WTC11 (cell line): ENCODE data around the gene EPN2. TPM values are rescaled to one million over a fixed set of nuclear protein-coding genes. Genes with fewer than 3 reads are reported as not detected.

Experiments
- ATAC-seq: fragments of 200-7000 bp; cut with Tn5 transposase; 2 replicates; pipeline ENCODE4 v1.10.0; 2021; ENCODE audit warnings: mild to moderate bottlenecking, moderate library complexity
- CTCF ChIA-PET: fragments of 300-600 bp; sonication (Branson Sonifier 250); formaldehyde crosslinking; loops from one replicate; lab custom pipeline; 2021; ENCODE audit warnings: antibody characterized with exemption; lab: Charles Lee
- POLR2A ChIA-PET: fragments of 350-600 bp; sonication (Branson Sonifier 250); formaldehyde crosslinking; loops from one replicate; lab custom pipeline; 2021; ENCODE audit warnings: antibody characterized with exemption; lab: Charles Lee
- DNase-seq: peaks from one replicate; pipeline ENCODE4 v3.0.0; 2021; ENCODE audit warnings: low spot score
- H3K27ac Mint-ChIP-seq: 2 replicates; pipeline ENCODE4 v1.8.0; 2021; ENCODE audit warnings: mixed read lengths
- H3K27me3 Mint-ChIP-seq: 2 replicates; pipeline ENCODE4 v1.8.0; 2021; ENCODE audit warnings: low read depth, mild to moderate bottlenecking, moderate library complexity, mixed read lengths
- H3K36me3 Mint-ChIP-seq: 2 replicates; pipeline ENCODE4 v1.8.0; 2021; ENCODE audit warnings: mixed read lengths
- H3K4me1 Mint-ChIP-seq: 2 replicates; pipeline ENCODE4 v1.8.0; 2022; ENCODE audit warnings: mixed read lengths
- H3K4me3 Mint-ChIP-seq: 2 replicates; pipeline ENCODE4 v1.8.0; 2021; ENCODE audit warnings: mild to moderate bottlenecking, moderate library complexity, mixed read lengths
- H3K9me3 Mint-ChIP-seq: 2 replicates; pipeline ENCODE4 v1.8.0; 2021; ENCODE audit warnings: mixed read lengths
- AR ChIP-seq: fragments of 250-450 bp; sonication (Bioruptor Pico); IDR thresholded peaks from 2 replicates; pipeline ENCODE4 v1.9.0; 2021; ENCODE audit warnings: mild to moderate bottlenecking
- CDX4 ChIP-seq: fragments of 250-450 bp; sonication (Bioruptor Pico); IDR thresholded peaks from 2 replicates; pipeline ENCODE4 v1.9.0; 2021; ENCODE audit warnings: moderate library complexity, mild to moderate bottlenecking, inconsistent platforms, borderline replicate concordance
- CREB1 ChIP-seq: sonication (generic); formaldehyde crosslinking; IDR thresholded peaks from 2 replicates; pipeline ENCODE4 v1.8.0; 2023; ENCODE audit warnings: mild to moderate bottlenecking, missing genetic modification reagents
- CREM ChIP-seq: sonication (generic); formaldehyde crosslinking; IDR thresholded peaks from 2 replicates; pipeline ENCODE4 v1.8.1; 2022; ENCODE audit warnings: mild to moderate bottlenecking, missing genetic modification reagents, moderate library complexity
- E2F1 ChIP-seq: sonication (generic); formaldehyde crosslinking; IDR thresholded peaks from 2 replicates; pipeline ENCODE4 v1.8.0; 2022; ENCODE audit warnings: mild to moderate bottlenecking, missing genetic modification reagents
- EMX1 ChIP-seq: fragments of 250-450 bp; sonication (Bioruptor Pico); IDR thresholded peaks from 2 replicates; pipeline ENCODE4 v1.8.0; 2021; ENCODE audit warnings: mild to moderate bottlenecking
- ERG ChIP-seq: fragments of 250-450 bp; sonication (Bioruptor Pico); IDR thresholded peaks from 2 replicates; pipeline ENCODE4 v1.8.0; 2021; ENCODE audit warnings: mild to moderate bottlenecking
- FOXK1 ChIP-seq: sonication (generic); formaldehyde crosslinking; IDR thresholded peaks from 2 replicates; pipeline ENCODE4 v1.8.0; 2022; ENCODE audit warnings: mild to moderate bottlenecking, moderate library complexity, missing genetic modification reagents
- FOXP1 ChIP-seq: sonication (generic); formaldehyde crosslinking; IDR thresholded peaks from 2 replicates; pipeline ENCODE4 v1.8.0; 2022; ENCODE audit warnings: missing genetic modification reagents, mild to moderate bottlenecking, moderate library complexity, borderline replicate concordance
- GRHL2 ChIP-seq: fragments of 250-450 bp; sonication (Bioruptor Pico); IDR thresholded peaks from 2 replicates; pipeline ENCODE4 v1.8.0; 2022; ENCODE audit warnings: mild to moderate bottlenecking, moderate library complexity; ENCODE audit not compliant: insufficient replicate concordance, severe bottlenecking
- GTF2I ChIP-seq: fragments of 250-450 bp; sonication (Bioruptor Pico); conservative IDR thresholded peaks from 2 replicates; pipeline ENCODE4 v1.4.0; 2021; ENCODE audit warnings: mild to moderate bottlenecking
- HMGA2 ChIP-seq: fragments of 250-450 bp; sonication (Bioruptor Pico); IDR thresholded peaks from 2 replicates; pipeline ENCODE4 v1.4.0; 2021; ENCODE audit warnings: mild to moderate bottlenecking, moderate library complexity
- IRF1 ChIP-seq: sonication (generic); formaldehyde crosslinking; IDR thresholded peaks from 2 replicates; pipeline ENCODE4 v1.8.0; 2023; ENCODE audit warnings: missing genetic modification reagents
- JAZF1 ChIP-seq: fragments of 250-450 bp; sonication (Bioruptor Pico); IDR thresholded peaks from 2 replicates; pipeline ENCODE4 v1.9.0; 2021; ENCODE audit warnings: moderate library complexity, mild to moderate bottlenecking, inconsistent platforms
- MLX ChIP-seq: sonication (generic); formaldehyde crosslinking; IDR thresholded peaks from 2 replicates; pipeline ENCODE4 v1.8.1; 2023; ENCODE audit warnings: mild to moderate bottlenecking, missing genetic modification reagents, moderate library complexity
- NFATC4 ChIP-seq: fragments of 250-450 bp; sonication (Bioruptor Pico); IDR thresholded peaks from 2 replicates; pipeline ENCODE4 v1.9.0; 2021; ENCODE audit warnings: mild to moderate bottlenecking
- NR2C2 ChIP-seq: sonication (generic); formaldehyde crosslinking; IDR thresholded peaks from 2 replicates; pipeline ENCODE4 v1.8.0; 2022; ENCODE audit warnings: mild to moderate bottlenecking, missing genetic modification reagents
- OVOL2 ChIP-seq: fragments of 250-450 bp; sonication (Bioruptor Pico); IDR thresholded peaks from 2 replicates; pipeline ENCODE4 v1.9.0; 2021; ENCODE audit warnings: mild to moderate bottlenecking, borderline replicate concordance
- PRDM15 ChIP-seq: sonication (generic); formaldehyde crosslinking; IDR thresholded peaks from 2 replicates; pipeline ENCODE4 v1.8.0; 2022; ENCODE audit warnings: missing genetic modification reagents
- RELA ChIP-seq: sonication (generic); formaldehyde crosslinking; IDR thresholded peaks from 2 replicates; pipeline ENCODE4 v1.8.1; 2022; ENCODE audit warnings: missing genetic modification reagents, mild to moderate bottlenecking, borderline replicate concordance
- SOX15 ChIP-seq: fragments of 250-450 bp; sonication (Bioruptor Pico); IDR thresholded peaks from 2 replicates; pipeline ENCODE4 v1.9.0; 2021; ENCODE audit warnings: mild to moderate bottlenecking
- ZBTB21 ChIP-seq: sonication (generic); formaldehyde crosslinking; IDR thresholded peaks from 2 replicates; pipeline ENCODE4 v1.8.1; 2023; ENCODE audit warnings: mild to moderate bottlenecking, missing genetic modification reagents, borderline replicate concordance
- ZMAT4 ChIP-seq: fragments of 250-450 bp; sonication (Bioruptor Pico); IDR thresholded peaks from 2 replicates; pipeline ENCODE4 v1.9.0; 2021; ENCODE audit warnings: mild to moderate bottlenecking
- ZNF121 ChIP-seq: sonication (generic); formaldehyde crosslinking; IDR thresholded peaks from 2 replicates; pipeline ENCODE4 v1.8.0; 2023; ENCODE audit warnings: missing genetic modification reagents
- total RNA-seq: library from RNA; stranded (reverse); gene quantifications from 3 replicates; pipeline ENCODE4 v1.2.3, GENCODE V29; 2021

Gene EPN2
- total RNA-seq, 1 experiment from 2014 or later = 48.8 TPM

GRCh38 chr17:19357761-19358160 is 120.6 kb downstream of the EPN2 start:
- H3K36me3 Mint-ChIP-seq = peaks cover 26% of the 10 kb centered on the region
- DNase-seq (no peak), ATAC-seq (no peak)
- H3K9me3 Mint-ChIP-seq = no peaks in the 10 kb centered on the region
- peaks cover 8% of the 10 kb centered on the region for H3K4me1 Mint-ChIP-seq
- no peak overlapping the region for H3K27ac Mint-ChIP-seq
- ChIA-PET POLR2A (no interaction called here), CTCF (interaction anchor here (0.5 to 0.9 kb wide), 3 partner anchors 99 to 396 kb away, joined by 3 read pairs; no protein-coding TSS in a partner anchor)
- no peak overlapping the region for H3K4me3 Mint-ChIP-seq
- H3K27me3 Mint-ChIP-seq = no peaks in the 10 kb centered on the region
- TF ChIP-seq IRF1 (CRISPR knock-in tag) (no peak), CREB1 (CRISPR knock-in tag) (no peak), RELA (CRISPR knock-in tag) (no peak), EMX1 (no peak), E2F1 (CRISPR knock-in tag) (no peak), NFATC4 (no peak), FOXP1 (CRISPR knock-in tag) (no peak), ZNF121 (CRISPR knock-in tag) (no peak), CDX4 (CRISPR knock-in tag) (no peak), NR2C2 (CRISPR knock-in tag) (no peak)

GRCh38 chr17:19359151-19359550 is 122.0 kb downstream of the EPN2 start:
- DNase-seq = no peak
- Mint-ChIP-seq H3K4me3 (no peak overlapping the region), H3K9me3 (no peaks in the 10 kb centered on the region)
- no peak for TF ChIP-seq ERG (CRISPR knock-in tag)
- TF ChIP-seq ZMAT4 (CRISPR knock-in tag) = no peak
- TF ChIP-seq GRHL2 (CRISPR knock-in tag) = no peak
- no peak for TF ChIP-seq NFATC4
- no peak for TF ChIP-seq ZBTB21 (CRISPR knock-in tag)
- TF ChIP-seq EMX1 = no peak
- no peak for TF ChIP-seq MLX (CRISPR knock-in tag)
- TF ChIP-seq SOX15 = no peak
- TF ChIP-seq JAZF1 (CRISPR knock-in tag) = no peak
- no peak for TF ChIP-seq HMGA2 (CRISPR knock-in tag)
- TF ChIP-seq OVOL2 = no peak
- TF ChIP-seq CDX4 (CRISPR knock-in tag) = no peak
- TF ChIP-seq GTF2I = no peak
- TF ChIP-seq AR (CRISPR knock-in tag) = no peak
- no peak for TF ChIP-seq FOXK1 (CRISPR knock-in tag)
- TF ChIP-seq PRDM15 (CRISPR knock-in tag) = no peak
- TF ChIP-seq CREM = no peak

More at GRCh38 chr17:19359151-19359550, 122.0 kb downstream of the EPN2 start:
- H3K4me1 Mint-ChIP-seq = peaks cover 19% of the 10 kb centered on the region
- H3K36me3 Mint-ChIP-seq = peaks cover 26% of the 10 kb centered on the region
- H3K27ac Mint-ChIP-seq = no peak overlapping the region
- ATAC-seq = no peak
- ChIA-PET POLR2A (no interaction called here), CTCF (interaction anchor here (1.2 kb wide), 1 partner anchor 403 kb away, joined by 3 read pairs; no protein-coding TSS in a partner anchor)
- H3K27me3 Mint-ChIP-seq = no peaks in the 10 kb centered on the region
